ENCODE data around the gene BLOC1S4. TPM values are rescaled to one million over a fixed set of nuclear protein-coding genes. Genes with fewer than 3 reads are reported as not detected.

Gene BLOC1S4
- total RNA-seq, 1 donor from 2014 or later: 21.4 TPM

GRCh38 chr4:6673660-6674499, 42.1 kb upstream of the BLOC1S4 start:
- TF ChIP-seq, protein P1, sequence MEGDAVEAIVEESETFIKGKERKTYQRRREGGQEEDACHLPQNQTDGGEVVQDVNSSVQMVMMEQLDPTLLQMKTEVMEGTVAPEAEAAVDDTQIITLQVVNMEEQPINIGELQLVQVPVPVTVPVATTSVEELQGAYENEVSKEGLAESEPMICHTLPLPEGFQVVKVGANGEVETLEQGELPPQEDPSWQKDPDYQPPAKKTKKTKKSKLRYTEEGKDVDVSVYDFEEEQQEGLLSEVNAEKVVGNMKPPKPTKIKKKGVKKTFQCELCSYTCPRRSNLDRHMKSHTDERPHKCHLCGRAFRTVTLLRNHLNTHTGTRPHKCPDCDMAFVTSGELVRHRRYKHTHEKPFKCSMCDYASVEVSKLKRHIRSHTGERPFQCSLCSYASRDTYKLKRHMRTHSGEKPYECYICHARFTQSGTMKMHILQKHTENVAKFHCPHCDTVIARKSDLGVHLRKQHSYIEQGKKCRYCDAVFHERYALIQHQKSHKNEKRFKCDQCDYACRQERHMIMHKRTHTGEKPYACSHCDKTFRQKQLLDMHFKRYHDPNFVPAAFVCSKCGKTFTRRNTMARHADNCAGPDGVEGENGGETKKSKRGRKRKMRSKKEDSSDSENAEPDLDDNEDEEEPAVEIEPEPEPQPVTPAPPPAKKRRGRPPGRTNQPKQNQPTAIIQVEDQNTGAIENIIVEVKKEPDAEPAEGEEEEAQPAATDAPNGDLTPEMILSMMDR (IDR thresholded peaks at IDR 0.05; ENCODE audit: insufficient read depth, low read length, poor library complexity, severe bottlenecking): no peak
- H3K4me3 ChIP-seq (ENCODE audit: low read depth, low read length): peak overlapping the region; percentile 55
- peaks cover 1% of the 10 kb centered on the region for H3K36me3 ChIP-seq (ENCODE audit: control insufficient read depth, insufficient read depth, low read length)
- DNase-seq (ENCODE audit: low read depth): peak; percentile 70
- H3K27me3 ChIP-seq (ENCODE audit: control insufficient read depth, insufficient read depth, low read length): no peaks in the 10 kb centered on the region

- no peak for DNase-seq (ENCODE audit: low read depth)
- peaks cover 1% of the 10 kb centered on the region for H3K36me3 ChIP-seq (ENCODE audit: control insufficient read depth, insufficient read depth, low read length)
- TF ChIP-seq, protein P1 (IDR thresholded peaks at IDR 0.05; ENCODE audit: insufficient read depth, low read length, poor library complexity, severe bottlenecking): peak; percentile 55
- H3K4me3 ChIP-seq (ENCODE audit: low read depth, low read length): peak overlapping the region; percentile 55
- H3K27me3 ChIP-seq (ENCODE audit: control insufficient read depth, insufficient read depth, low read length): no peaks in the 10 kb centered on the region
Measured at GRCh38 chr4:6674500-6675149, 41.3 kb upstream of the BLOC1S4 start.

- DNase-seq (ENCODE audit: low read depth): no peak
- TF ChIP-seq, protein P1 (IDR thresholded peaks at IDR 0.05; ENCODE audit: insufficient read depth, low read length, poor library complexity, severe bottlenecking): no peak
- H3K27me3 ChIP-seq (ENCODE audit: control insufficient read depth, insufficient read depth, low read length): no peaks in the 10 kb centered on the region
- H3K4me3 ChIP-seq (ENCODE audit: low read depth, low read length): no peak overlapping the region
- peaks cover 1% of the 10 kb centered on the region for H3K36me3 ChIP-seq (ENCODE audit: control insufficient read depth, insufficient read depth, low read length)
Measured at GRCh38 chr4:6676722-6677558, 39.0 kb upstream of the BLOC1S4 start.

DNA sequence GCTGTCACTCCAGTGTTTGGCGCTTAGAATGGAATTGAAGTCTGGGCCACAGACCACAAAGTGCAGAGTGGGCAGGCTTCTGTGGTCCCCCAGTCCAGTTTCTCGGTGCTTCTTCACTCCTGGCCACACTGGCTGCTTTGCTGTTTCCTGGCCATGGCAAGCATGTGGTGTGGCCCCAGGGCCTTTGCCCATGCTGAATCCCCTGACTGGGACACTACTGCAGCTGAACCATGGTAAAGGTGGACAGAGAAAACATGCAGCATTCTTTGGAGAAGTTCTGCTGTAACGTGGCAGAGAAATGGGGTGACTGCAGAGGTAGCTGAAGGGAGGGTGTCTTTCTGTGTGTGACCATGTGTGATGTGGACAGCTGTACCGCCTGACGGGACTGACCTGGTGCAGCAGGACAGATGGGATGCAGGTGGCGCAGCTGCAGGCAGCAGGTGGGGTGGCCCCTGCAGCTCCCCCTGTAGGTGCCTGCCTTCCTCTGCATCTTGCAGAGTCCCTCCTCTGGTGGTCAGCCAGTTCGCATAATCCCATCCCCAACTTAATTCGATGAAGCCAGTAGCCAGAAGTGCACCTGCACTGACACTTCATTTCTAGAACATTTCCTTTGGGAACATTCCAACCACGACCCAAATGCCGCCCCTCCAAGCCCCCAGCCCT, 35.5 kb upstream of the BLOC1S4 start:
- TF ChIP-seq, protein P1 (IDR thresholded peaks at IDR 0.05; ENCODE audit: insufficient read depth, low read length, poor library complexity, severe bottlenecking): no peak
- H3K36me3 ChIP-seq (ENCODE audit: control insufficient read depth, insufficient read depth, low read length): peaks cover 1% of the 10 kb centered on the region
- H3K4me3 ChIP-seq (ENCODE audit: low read depth, low read length): no peak overlapping the region
- DNase-seq (ENCODE audit: low read depth): no peak
- H3K27me3 ChIP-seq (ENCODE audit: control insufficient read depth, insufficient read depth, low read length): peaks cover 2% of the 10 kb centered on the region

DNA sequence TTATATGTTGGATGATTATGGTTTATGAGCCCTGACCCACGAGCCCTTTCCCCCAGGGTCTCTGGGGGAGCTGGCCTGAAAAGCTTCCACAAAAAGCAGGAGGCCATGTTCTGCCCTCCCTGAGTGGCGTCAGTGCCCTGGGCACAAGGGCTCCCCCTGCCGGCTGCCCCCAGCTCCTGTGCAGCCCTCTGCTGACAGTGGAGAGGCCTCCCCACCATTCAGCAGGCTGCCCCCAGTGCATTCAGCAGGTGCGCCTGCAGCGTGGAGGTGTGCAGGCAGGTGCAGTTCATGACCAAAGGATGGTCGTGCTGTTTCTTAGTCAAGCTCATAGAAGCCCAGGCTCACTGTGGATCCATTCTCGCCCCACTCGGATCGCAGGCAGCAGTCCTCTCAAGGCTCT, 34.8 kb upstream of the BLOC1S4 start:
- Histone ChIP-seq H3K36me3 (ENCODE audit: control insufficient read depth, insufficient read depth, low read length) (no peaks in the 10 kb centered on the region), H3K4me3 (ENCODE audit: low read depth, low read length) (no peak overlapping the region), H3K27me3 (ENCODE audit: control insufficient read depth, insufficient read depth, low read length) (peaks cover 2% of the 10 kb centered on the region)
- DNase-seq (ENCODE audit: low read depth): no peak
- TF ChIP-seq, protein P1 (IDR thresholded peaks at IDR 0.05; ENCODE audit: insufficient read depth, low read length, poor library complexity, severe bottlenecking): peak; percentile 21

Measured in kidney epithelial cell (primary cell).